ENCODE results near the gene RANBP3. TPM values are rescaled to one million over a fixed set of nuclear protein-coding genes. Genes with fewer than 3 reads are reported as not detected.

Gene RANBP3
- total and polyA plus RNA-seq, 2 of the 8 experiments (the other 6 are each of a cell fraction or from before 2014, with no cell fraction given), result 95.4 to 122 TPM

GRCh38 chr19:5916181-5916708 is 61.7 kb downstream of the RANBP3 start:
- Histone ChIP-seq H3K23ac (ENCODE audit: insufficient read length) (no peak overlapping the region), H3K4me1 (replicated peaks in 1 of 4; ENCODE audit: control insufficient read depth in 3 of 4, insufficient read depth in 4 of 4, low read length in 3 of 4) (no peaks in the 10 kb centered on the region), H2BK120ac (replicated peaks; ENCODE audit: low read depth, low read length) (no peak overlapping the region), H3K27me3 (replicated peaks in 1 of 4; ENCODE audit: control insufficient read depth in 3 of 4, extremely low read depth in 1 of 4, insufficient read depth in 3 of 4, low read length in 3 of 4) (no peaks in the 10 kb centered on the region), H3K18ac (ENCODE audit: extremely low read depth, low read length) (no peak overlapping the region), H3K4me3 (ENCODE audit: extremely low read depth in 1 of 4, insufficient read depth in 2 of 4, low read depth in 3 of 4, low read length in 4 of 4) (no peak overlapping the region), H2BK20ac (ENCODE audit: low read length) (no peak overlapping the region), H2AK5ac (ENCODE audit: low read depth, low read length) (no peak overlapping the region), H2BK12ac (ENCODE audit: low read depth, low read length) (no peak overlapping the region), H3K9me3 (ENCODE audit: insufficient read depth in 2 of 2, low read depth in 1 of 2, low read length in 1 of 2) (no peaks in the 10 kb centered on the region), H3K4me2 (ENCODE audit: insufficient read depth in 1 of 2, low read depth in 2 of 2, low read length in 2 of 2) (no peak overlapping the region), H3K27ac (ENCODE audit: low read depth, low read length) (no peak overlapping the region), H3K36me3 (ENCODE audit: control insufficient read depth in 2 of 4, insufficient read depth in 4 of 4, low read length in 3 of 4) (peaks cover 3 to 31% (median 17%) of the 10 kb centered on the region in 4 experiments; a peak in 7 of 8 replicates), H2AFZ (ENCODE audit: low read length) (no peak overlapping the region), H4K5ac (ENCODE audit: insufficient read length, low read depth, low read length) (no peak overlapping the region), H4K91ac (replicated peaks; ENCODE audit: insufficient read length, low read length) (no peak overlapping the region), H2BK5ac (ENCODE audit: low read depth, low read length) (no peak overlapping the region), H3K14ac (ENCODE audit: insufficient read length) (no peak overlapping the region), H3K4ac (replicated peaks; ENCODE audit: insufficient read length, low read depth, low read length) (no peak overlapping the region), H2BK15ac (ENCODE audit: low read length) (no peak overlapping the region), H3K23me2 (ENCODE audit: low read depth, low read length) (no peaks in the 10 kb centered on the region), H3K79me2 (ENCODE audit: control insufficient read depth in 1 of 2, insufficient read depth in 2 of 2, low read length in 2 of 2) (no peaks in the 10 kb centered on the region), H4K8ac (ENCODE audit: extremely low read depth, insufficient read depth, low read length) (no peak overlapping the region), H3K79me1 (ENCODE audit: low read depth, low read length) (no peaks in the 10 kb centered on the region), H3K56ac (replicated peaks; ENCODE audit: insufficient read length, low read depth, low read length) (no peak overlapping the region), H4K20me1 (replicated peaks in 1 of 2; ENCODE audit: control insufficient read depth in 1 of 2, insufficient read depth in 2 of 2, low read length in 2 of 2) (peaks cover 3 to 6% of the 10 kb centered on the region in 2 experiments), H3K9ac (replicated peaks in 1 of 4; ENCODE audit: extremely low read depth in 1 of 4, low read depth in 3 of 4, low read length in 3 of 4) (no peak overlapping the region)
- FAIRE-seq (no peak), DNase-seq (ENCODE audit: low read depth in 1 of 2, low spot score in 2 of 2) (no peak)
- no peak for TF ChIP-seq RAD21 (IDR thresholded peaks at IDR 0.05 in 1 of 2, conservative IDR thresholded peaks at IDR 0.05 in 1 of 2; ENCODE audit: low read depth in 2 of 2, low read length in 2 of 2)
- no peak for TF ChIP-seq TCF12 (IDR thresholded peaks at IDR 0.05; ENCODE audit: low read depth, low read length)
- no peak for TF ChIP-seq CTCF (IDR thresholded peaks at IDR 0.05; ENCODE audit: control extremely low read depth in 1 of 3, insufficient read depth in 1 of 3, low read depth in 1 of 3, low read length in 3 of 3)
- no peak for TF ChIP-seq RBBP5 (IDR thresholded peaks at IDR 0.05; ENCODE audit: borderline replicate concordance, low read depth, low read length)
- no peak for TF ChIP-seq TEAD4 (IDR thresholded peaks at IDR 0.05; ENCODE audit: low read depth, low read length)
- no peak for TF ChIP-seq BACH1 (IDR thresholded peaks at IDR 0.05; ENCODE audit: low read length)
- TF ChIP-seq CREB1 (IDR thresholded peaks at IDR 0.05), result no peak
- ChIA-PET POLR2A (ENCODE audit: partially characterized antibody) (interaction anchor here (0.6 kb wide), 1 partner anchor 579 kb away, joined by 3 read pairs; no protein-coding TSS in a partner anchor), CTCF (ENCODE audit: partially characterized antibody) (interaction anchor here (0.7 kb wide), 3 partner anchors 13 to 121 kb away, joined by 3 to 4 read pairs (median 3); no protein-coding TSS in a partner anchor)
- 92% methylated on average over 14 of the region's 14 CpGs; no CpG with 5 or more reads in 1 of the 2 experiments for WGBS, 2 experiments (ENCODE audit: extremely low coverage in 1 of 2, insufficient coverage in 1 of 2, insufficient read length in 1 of 2, insufficient replicate concordance in 2 of 2, low coverage in 1 of 2, low lambda C conversion rate in 2 of 2, missing lambda C conversion rate in 1 of 2)

Measured in H1 (cell line).